Spinal cord (tissue), 10 donors: ENCODE measurements around the gene SLC17A7. TPM values are rescaled to one million over a fixed set of nuclear protein-coding genes. Genes with fewer than 3 reads are reported as not detected.

Experiments
- DNase-seq, 6 donors: peaks; one replicate each; pipeline versions ENCODE4 v3.0.0 to v3.0.0-alpha.2; 2013 to 2015; ENCODE audit warnings: low spot score in 6 of 6, low read depth in 4 of 6
- H3K27ac ChIP-seq: one replicate; pipeline ENCODE4 v1.5.1; 2013; ENCODE audit warnings: low read depth, low read length, control low read depth
- H3K27me3 ChIP-seq: one replicate; pipeline ENCODE4 v1.6.1; 2013; ENCODE audit warnings: low read length; ENCODE audit not compliant: control insufficient read depth, insufficient read depth
- H3K36me3 ChIP-seq: one replicate; pipeline ENCODE4 v1.6.1; 2013; ENCODE audit warnings: low read length; ENCODE audit not compliant: control insufficient read depth, insufficient read depth
- H3K4me1 ChIP-seq: one replicate; pipeline ENCODE4 v1.6.1; 2013; ENCODE audit warnings: low read length; ENCODE audit not compliant: control insufficient read depth, insufficient read depth
- H3K4me3 ChIP-seq: one replicate; pipeline ENCODE4 v1.5.1; 2013; ENCODE audit warnings: low read depth, low read length, control low read depth
- H3K9me3 ChIP-seq: one replicate; pipeline ENCODE4 v1.6.1; 2013; ENCODE audit warnings: low read length; ENCODE audit not compliant: control insufficient read depth, insufficient read depth
- WGBS: methylation state at CpG from one replicate; pipeline ENCODE4 v1.1.5; 2013; ENCODE audit warnings: missing lambda C conversion rate; ENCODE audit not compliant: insufficient coverage; 5-methylcytosine and 5-hydroxymethylcytosine counted together
- polyA plus RNA-seq, 2 donors: library from polyadenylated mRNA; unstranded; fragments of 120-200 nt; gene quantifications; one replicate each; pipeline ENCODE4 v1.2.1, GENCODE V29; 2013; ENCODE audit not compliant: insufficient read length in 2 of 2
- total RNA-seq, 2 donors: library from RNA; depleted of rRNA in 1 of 2; stranded (reverse); fragments of 120-200 nt in 1 of 2; fragments of >200 nt in 1 of 2; gene quantifications; one replicate each; pipeline versions ENCODE4 v1.2.3 to v1.2.4, GENCODE V29; 2013 to 2014
- donor health status: healthy.

Gene SLC17A7
- total and polyA plus RNA-seq, 4 donors, result 0.51 to 4.2 (median 0.83) TPM

- Histone ChIP-seq H3K4me1 (no peaks in the 10 kb centered on the region), H3K36me3 (no peaks in the 10 kb centered on the region), H3K4me3 (no peak overlapping the region), H3K27me3 (peaks cover 9% of the 10 kb centered on the region), H3K9me3 (no peaks in the 10 kb centered on the region), H3K27ac (no peak overlapping the region)
- no peak for DNase-seq
- WGBS, result 100% methylated on average over 1 of the region's 6 CpGs
Measured at GRCh38 chr19:49398931-49399330, 42.4 kb downstream of the SLC17A7 start.

GRCh38 chr19:49398001-49398615 is 43.2 kb downstream of the SLC17A7 start:
- Histone ChIP-seq H3K27me3 (peaks cover 11% of the 10 kb centered on the region), H3K4me3 (no peak overlapping the region)
- 31% methylated on average over 8 of the region's 11 CpGs for WGBS

GRCh38 chr19:49396738-49397505 is 44.4 kb downstream of the SLC17A7 start:
- DNase-seq, result no peak

More at GRCh38 chr19:49398001-49398615, 43.2 kb downstream of the SLC17A7 start:
- Histone ChIP-seq H3K36me3 (no peaks in the 10 kb centered on the region), H3K9me3 (no peaks in the 10 kb centered on the region), H3K27ac (no peak overlapping the region), H3K4me1 (no peaks in the 10 kb centered on the region)
- DNase-seq, result no peak

GRCh38 chr19:49395581-49396407 is 45.5 kb downstream of the SLC17A7 start:
- no peak for DNase-seq
- no peaks in the 10 kb centered on the region for H3K4me1 ChIP-seq
- H3K9me3 ChIP-seq, result no peaks in the 10 kb centered on the region
- no peaks in the 10 kb centered on the region for H3K36me3 ChIP-seq
- H3K27ac ChIP-seq, result no peak overlapping the region
- WGBS, result 69% methylated on average over 11 of the region's 15 CpGs
- H3K4me3 ChIP-seq, result no peak overlapping the region
- H3K27me3 ChIP-seq, result peaks cover 11% of the 10 kb centered on the region

More at GRCh38 chr19:49396738-49397505, 44.4 kb downstream of the SLC17A7 start:
- Histone ChIP-seq H3K4me3 (no peak overlapping the region), H3K9me3 (no peaks in the 10 kb centered on the region), H3K4me1 (no peaks in the 10 kb centered on the region), H3K27me3 (peaks cover 11% of the 10 kb centered on the region), H3K27ac (no peak overlapping the region), H3K36me3 (no peaks in the 10 kb centered on the region)
- WGBS, result 84% methylated on average over 7 of the region's 8 CpGs

GRCh38 chr19:49393881-49394280 is 47.4 kb downstream of the SLC17A7 start:
- H3K27me3 ChIP-seq, result peaks cover 11% of the 10 kb centered on the region
- H3K9me3 ChIP-seq, result no peaks in the 10 kb centered on the region
- DNase-seq, result no peak
- no peak overlapping the region for H3K27ac ChIP-seq
- H3K4me1 ChIP-seq, result no peaks in the 10 kb centered on the region
- no peaks in the 10 kb centered on the region for H3K36me3 ChIP-seq
- 13% methylated on average over 1 of the region's 5 CpGs for WGBS
- no peak overlapping the region for H3K4me3 ChIP-seq

DNA sequence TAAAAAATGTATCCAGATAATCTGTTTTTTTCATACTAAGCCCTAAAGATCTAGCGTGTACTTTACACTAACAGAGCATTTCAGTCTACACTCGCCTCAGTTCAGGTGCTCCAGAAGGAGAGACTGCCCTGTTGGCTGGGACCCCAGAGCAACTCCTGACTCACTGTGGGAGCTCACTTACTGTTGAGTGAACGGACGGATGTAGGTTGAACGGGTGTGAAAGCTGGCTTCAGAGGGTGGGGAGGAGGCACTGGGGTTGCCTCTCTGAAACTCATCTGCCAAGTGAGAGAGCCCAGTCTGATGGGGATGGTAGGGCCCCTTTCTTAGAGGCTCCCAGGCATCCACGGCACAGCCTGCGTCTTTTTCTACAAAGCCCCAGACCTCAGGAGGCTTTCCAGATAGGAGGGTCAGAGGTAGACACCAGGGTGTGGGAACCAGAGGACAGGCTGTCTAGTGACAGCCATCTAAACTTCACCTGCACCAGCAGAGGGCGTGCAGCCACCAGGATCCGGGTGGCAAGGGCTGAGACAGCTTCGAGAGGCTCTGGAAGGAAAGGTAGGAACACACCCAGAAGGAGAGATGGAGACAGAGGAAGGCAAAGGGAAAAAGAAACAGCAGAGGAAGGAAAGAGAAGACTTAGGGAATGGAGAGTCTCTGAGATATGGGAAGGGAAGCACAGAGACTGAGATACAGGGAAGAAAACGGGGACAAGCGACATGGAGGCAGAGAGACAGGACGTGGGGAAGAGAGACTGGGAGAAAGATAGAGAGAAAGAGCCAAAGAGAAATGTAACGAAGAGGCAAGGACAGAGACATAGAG is 49.5 kb downstream of the SLC17A7 start:
- H3K9me3 ChIP-seq, result no peaks in the 10 kb centered on the region
- H3K4me1 ChIP-seq, result peaks cover 4% of the 10 kb centered on the region
- H3K27me3 ChIP-seq, result peaks cover 13% of the 10 kb centered on the region
- 33% methylated on average over 14 of the region's 14 CpGs for WGBS
- H3K4me3 ChIP-seq, result no peak overlapping the region
- H3K27ac ChIP-seq, result no peak overlapping the region
- no peaks in the 10 kb centered on the region for H3K36me3 ChIP-seq
- DNase-seq, result peak; percentile 21 to 94 (median 63)

DNA sequence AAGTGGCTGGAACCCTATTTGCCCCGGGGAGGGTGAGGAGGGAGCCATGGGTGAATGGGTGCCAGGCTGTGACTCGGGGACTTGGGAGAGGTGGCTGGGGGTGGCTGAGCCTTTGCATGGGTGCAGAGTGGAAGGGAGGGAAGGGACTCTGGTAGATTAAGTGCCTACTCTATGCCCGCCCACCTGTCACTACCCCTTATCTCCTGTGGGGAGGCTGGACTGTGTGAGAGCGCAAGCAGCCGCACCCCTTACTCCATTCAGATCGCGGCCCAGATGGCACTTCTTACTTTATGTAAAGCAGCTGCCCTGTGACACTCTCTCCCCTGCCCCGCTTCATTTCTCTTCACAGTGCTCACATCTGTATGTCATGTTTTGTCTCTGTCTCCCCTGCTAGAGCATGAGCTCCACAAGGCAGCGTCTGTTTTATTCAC is 50.4 kb downstream of the SLC17A7 start:
- Histone ChIP-seq H3K27ac (no peak overlapping the region), H3K27me3 (peaks cover 13% of the 10 kb centered on the region), H3K9me3 (no peaks in the 10 kb centered on the region), H3K36me3 (no peaks in the 10 kb centered on the region), H3K4me1 (peaks cover 4% of the 10 kb centered on the region), H3K4me3 (no peak overlapping the region)
- WGBS, result 67% methylated on average over 7 of the region's 9 CpGs
- peak in 1 of 6 donors; percentile 1 for DNase-seq

DNA sequence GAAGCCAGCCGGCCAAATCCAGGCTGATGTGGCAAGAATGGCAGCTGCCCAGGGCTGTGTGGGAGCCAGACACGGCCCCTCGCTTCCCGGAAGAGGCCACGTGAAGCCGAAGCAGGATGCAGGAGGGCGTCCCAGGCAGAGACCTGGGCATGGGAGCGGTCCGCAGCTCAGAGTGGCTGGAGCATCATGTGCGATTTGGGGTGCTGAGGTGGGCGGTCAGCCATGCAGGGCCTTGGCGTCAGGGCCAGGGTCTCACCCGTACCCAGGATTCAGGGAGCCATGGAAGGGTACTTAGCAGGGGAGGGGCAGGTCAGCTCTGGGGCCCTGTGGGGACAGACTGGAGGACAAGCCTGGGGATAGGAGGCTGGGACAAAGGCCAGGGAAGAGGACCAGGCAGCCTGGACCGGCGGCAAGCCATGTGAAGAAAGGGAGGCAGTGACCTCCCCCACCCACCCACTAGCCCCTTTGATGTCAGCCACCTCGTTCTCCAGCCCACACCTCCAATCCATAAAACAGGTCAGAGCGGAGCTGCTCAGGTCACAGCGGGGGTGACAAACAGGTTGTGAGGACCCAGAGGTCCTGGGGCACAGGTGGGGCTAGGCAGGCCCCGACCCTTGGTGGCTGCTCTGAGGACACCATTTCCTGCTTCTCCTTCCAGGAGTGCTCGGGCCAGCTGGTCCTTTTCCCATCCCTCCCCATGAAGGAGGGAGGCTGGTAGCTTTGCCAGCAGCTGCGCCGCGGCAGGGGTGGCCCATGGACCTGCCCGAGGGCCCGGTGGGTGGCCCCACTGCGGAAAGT is 51.0 kb downstream of the SLC17A7 start:
- Histone ChIP-seq H3K4me3 (no peak overlapping the region), H3K4me1 (peaks cover 4% of the 10 kb centered on the region), H3K27ac (no peak overlapping the region), H3K27me3 (peaks cover 13% of the 10 kb centered on the region), H3K9me3 (no peaks in the 10 kb centered on the region), H3K36me3 (no peaks in the 10 kb centered on the region)
- no peak for DNase-seq
- WGBS, result 73% methylated on average over 20 of the region's 26 CpGs
